Activated CD4-positive, alpha-beta memory T cell treated with anti-CD3 and anti-CD28 coated beads for 36 hours (primary cell): ENCODE results near the gene CNOT6L. TPM values are rescaled to one million over a fixed set of nuclear protein-coding genes. Genes with fewer than 3 reads are reported as not detected.

Source experiments
- CTCF ChIA-PET: fragments of 350-600 bp; sonication (Branson Sonifier 250); formaldehyde crosslinking; loops from one replicate; lab custom pipeline; 2021; ENCODE audit warnings: antibody characterized with exemption, inconsistent platforms; lab: Charles Lee
- POLR2A ChIA-PET: fragments of 350-600 bp; sonication (Branson Sonifier 250); formaldehyde crosslinking; loops from one replicate; lab custom pipeline; 2021; ENCODE audit warnings: antibody characterized with exemption; lab: Charles Lee
- DNase-seq: peaks from one replicate; pipeline ENCODE4 v3.0.0-alpha.2; 2020
- H3K27ac Mint-ChIP-seq: one replicate; pipeline ENCODE4 v1.8.0; 2021; ENCODE audit warnings: mixed read lengths
- H3K27me3 Mint-ChIP-seq: one replicate; pipeline ENCODE4 v1.8.0; 2021; ENCODE audit warnings: mixed read lengths
- H3K36me3 Mint-ChIP-seq: one replicate; pipeline ENCODE4 v1.8.0; 2021; ENCODE audit warnings: mixed read lengths
- H3K4me1 Mint-ChIP-seq: one replicate; pipeline ENCODE4 v1.8.0; 2021; ENCODE audit warnings: low read depth, mixed read lengths
- H3K4me3 Mint-ChIP-seq: one replicate; pipeline ENCODE4 v1.8.0; 2021; ENCODE audit warnings: mild to moderate bottlenecking, mixed read lengths
- H3K9me3 Mint-ChIP-seq: one replicate; pipeline ENCODE4 v1.8.0; 2021; ENCODE audit warnings: mixed read lengths
- intact Hi-C: fragments of 100-400 bp; cut with micrococcal nuclease; formaldehyde crosslinking; loops from one replicate; pipeline ENCODE4 v1.15.1; 2023
- total RNA-seq, 2 experiments: library from RNA; stranded (reverse); gene quantifications; one replicate each; pipeline ENCODE4 v1.2.3, GENCODE V29; 2021

Gene CNOT6L
- total RNA-seq, 2 experiments from 2014 or later = 106 to 111 TPM

GRCh38 chr4:77710684-77711083 lies 108.5 kb downstream of the CNOT6L start:
- CTCF ChIA-PET = no interaction called here
- peaks cover 18% of the 10 kb centered on the region for H3K36me3 Mint-ChIP-seq
- no peak overlapping the region for H3K4me3 Mint-ChIP-seq
- peaks cover 6% of the 10 kb centered on the region for H3K4me1 Mint-ChIP-seq
- H3K27me3 Mint-ChIP-seq = no peaks in the 10 kb centered on the region
- no peak for DNase-seq
- H3K9me3 Mint-ChIP-seq = no peaks in the 10 kb centered on the region
- intact Hi-C loops = no loop called here
- POLR2A ChIA-PET = no interaction called here
- no peak overlapping the region for H3K27ac Mint-ChIP-seq

- CTCF ChIA-PET = no interaction called here
- peaks cover 4% of the 10 kb centered on the region for H3K4me1 Mint-ChIP-seq
- H3K9me3 Mint-ChIP-seq = no peaks in the 10 kb centered on the region
- H3K4me3 Mint-ChIP-seq = no peak overlapping the region
- peaks cover 18% of the 10 kb centered on the region for H3K36me3 Mint-ChIP-seq
- DNase-seq = no peak
- intact Hi-C loops = no loop called here
- no peak overlapping the region for H3K27ac Mint-ChIP-seq
- POLR2A ChIA-PET = no interaction called here
- H3K27me3 Mint-ChIP-seq = no peaks in the 10 kb centered on the region
Observed at GRCh38 chr4:77710059-77710458, 109.1 kb downstream of the CNOT6L start.

GRCh38 chr4:77706717-77707116 lies 112.5 kb downstream of the CNOT6L start:
- no peak overlapping the region for H3K4me3 Mint-ChIP-seq
- DNase-seq = no peak
- H3K4me1 Mint-ChIP-seq = no peaks in the 10 kb centered on the region
- H3K36me3 Mint-ChIP-seq = peaks cover 4% of the 10 kb centered on the region
- no peaks in the 10 kb centered on the region for H3K27me3 Mint-ChIP-seq
- intact Hi-C loops = no loop called here
- POLR2A ChIA-PET = no interaction called here
- H3K27ac Mint-ChIP-seq = no peak overlapping the region
- H3K9me3 Mint-ChIP-seq = no peaks in the 10 kb centered on the region
- CTCF ChIA-PET = no interaction called here

- ChIA-PET POLR2A (no interaction called here), CTCF (no interaction called here)
- no peak overlapping the region for H3K4me3 Mint-ChIP-seq
- no peak overlapping the region for H3K27ac Mint-ChIP-seq
- intact Hi-C loops = no loop called here
- H3K27me3 Mint-ChIP-seq = no peaks in the 10 kb centered on the region
- no peak for DNase-seq
- H3K9me3 Mint-ChIP-seq = no peaks in the 10 kb centered on the region
- no peaks in the 10 kb centered on the region for H3K36me3 Mint-ChIP-seq
- no peaks in the 10 kb centered on the region for H3K4me1 Mint-ChIP-seq
Observed at GRCh38 chr4:77703666-77704065, 115.5 kb downstream of the CNOT6L start.

- CTCF ChIA-PET = no interaction called here
- Mint-ChIP-seq H3K4me1 (no peaks in the 10 kb centered on the region), H3K27ac (no peak overlapping the region), H3K36me3 (no peaks in the 10 kb centered on the region), H3K4me3 (no peak overlapping the region), H3K9me3 (no peaks in the 10 kb centered on the region), H3K27me3 (no peaks in the 10 kb centered on the region)
- POLR2A ChIA-PET = no interaction called here
- DNase-seq = no peak
- intact Hi-C loops = no loop called here
Observed at GRCh38 chr4:77701121-77701520, 118.0 kb downstream of the CNOT6L start.

GRCh38 chr4:77699731-77700210 lies 119.4 kb downstream of the CNOT6L start:
- peaks cover 4% of the 10 kb centered on the region for H3K4me1 Mint-ChIP-seq
- ChIA-PET POLR2A (no interaction called here), CTCF (no interaction called here)
- no peaks in the 10 kb centered on the region for H3K27me3 Mint-ChIP-seq
- H3K27ac Mint-ChIP-seq = no peak overlapping the region
- H3K4me3 Mint-ChIP-seq = no peak overlapping the region
- no peaks in the 10 kb centered on the region for H3K9me3 Mint-ChIP-seq
- H3K36me3 Mint-ChIP-seq = no peaks in the 10 kb centered on the region
- intact Hi-C loops = loop anchor here (5.0 kb wide), 1 partner anchor 232 kb away; no protein-coding TSS in a partner anchor
- DNase-seq = no peak

- POLR2A ChIA-PET = no interaction called here
- Mint-ChIP-seq H3K27me3 (no peaks in the 10 kb centered on the region), H3K27ac (no peak overlapping the region), H3K4me3 (no peak overlapping the region), H3K4me1 (peaks cover 4% of the 10 kb centered on the region), H3K9me3 (no peaks in the 10 kb centered on the region), H3K36me3 (no peaks in the 10 kb centered on the region)
- intact Hi-C loops = loop anchor here (5.0 kb wide), 1 partner anchor 231 kb away; no protein-coding TSS in a partner anchor
- CTCF ChIA-PET = interaction anchor here (1.3 kb wide), 1 partner anchor 233 kb away, joined by 6 read pairs; no protein-coding TSS in a partner anchor
- DNase-seq = no peak
Observed at GRCh38 chr4:77697860-77698590, 121.1 kb downstream of the CNOT6L start.

- CTCF ChIA-PET = interaction anchor here (0.9 to 1.3 kb wide), 2 partner anchors 231 to 294 kb away, joined by 3 read pairs; no protein-coding TSS in a partner anchor
- intact Hi-C loops = loop anchor here (5.0 kb wide), 1 partner anchor 228 kb away; no protein-coding TSS in a partner anchor
- Mint-ChIP-seq H3K9me3 (no peaks in the 10 kb centered on the region), H3K36me3 (no peaks in the 10 kb centered on the region), H3K27me3 (no peaks in the 10 kb centered on the region), H3K4me1 (peaks cover 4% of the 10 kb centered on the region), H3K27ac (no peak overlapping the region), H3K4me3 (no peak overlapping the region)
- POLR2A ChIA-PET = no interaction called here
- DNase-seq = no peak
Observed at GRCh38 chr4:77695774-77696173, 123.4 kb downstream of the CNOT6L start.

GRCh38 chr4:77692847-77693432 lies 126.2 kb downstream of the CNOT6L start:
- Mint-ChIP-seq H3K27me3 (peaks cover 2% of the 10 kb centered on the region), H3K36me3 (no peaks in the 10 kb centered on the region), H3K9me3 (no peaks in the 10 kb centered on the region), H3K27ac (no peak overlapping the region), H3K4me3 (no peak overlapping the region), H3K4me1 (peaks cover 4% of the 10 kb centered on the region)
- ChIA-PET CTCF (no interaction called here), POLR2A (no interaction called here)
- no peak for DNase-seq
- intact Hi-C loops = no loop called here

GRCh38 chr4:77681792-77682191 lies 137.4 kb downstream of the CNOT6L start:
- Mint-ChIP-seq H3K9me3 (no peaks in the 10 kb centered on the region), H3K4me3 (no peak overlapping the region), H3K27ac (no peak overlapping the region), H3K4me1 (no peaks in the 10 kb centered on the region), H3K36me3 (no peaks in the 10 kb centered on the region), H3K27me3 (peaks cover 2% of the 10 kb centered on the region)
- intact Hi-C loops = no loop called here
- DNase-seq = no peak
- ChIA-PET CTCF (no interaction called here), POLR2A (no interaction called here)

GRCh38 chr4:77676842-77677241 lies 142.3 kb downstream of the CNOT6L start:
- intact Hi-C loops = no loop called here
- no peaks in the 10 kb centered on the region for H3K36me3 Mint-ChIP-seq
- no peak overlapping the region for H3K27ac Mint-ChIP-seq
- no peak overlapping the region for H3K4me3 Mint-ChIP-seq
- POLR2A ChIA-PET = no interaction called here
- no peak for DNase-seq
- CTCF ChIA-PET = interaction anchor here (1.0 kb wide), 1 partner anchor 290 kb away, joined by 3 read pairs; no protein-coding TSS in a partner anchor
- peaks cover 2% of the 10 kb centered on the region for H3K27me3 Mint-ChIP-seq
- no peaks in the 10 kb centered on the region for H3K9me3 Mint-ChIP-seq
- H3K4me1 Mint-ChIP-seq = no peaks in the 10 kb centered on the region

- ChIA-PET POLR2A (no interaction called here), CTCF (no interaction called here)
- H3K9me3 Mint-ChIP-seq = no peaks in the 10 kb centered on the region
- H3K4me3 Mint-ChIP-seq = no peak overlapping the region
- no peak overlapping the region for H3K27ac Mint-ChIP-seq
- intact Hi-C loops = no loop called here
- no peaks in the 10 kb centered on the region for H3K27me3 Mint-ChIP-seq
- DNase-seq = no peak
- H3K36me3 Mint-ChIP-seq = no peaks in the 10 kb centered on the region
- H3K4me1 Mint-ChIP-seq = no peaks in the 10 kb centered on the region
Observed at GRCh38 chr4:77671051-77671450, 148.1 kb downstream of the CNOT6L start.
